Measurements from ENCODE around the gene FAM216B.

Gene FAM216B

GRCh38 chr13:42746866-42747265 is 34.5 kb upstream of the FAM216B start:
- H3K4me3 ChIP-seq (ENCODE audit: low read depth, low read length), result no peak overlapping the region
- TF ChIP-seq CTCF (IDR thresholded peaks at IDR 0.05; ENCODE audit: borderline replicate concordance, insufficient read depth, low read depth, low read length), result no peak

DNA sequence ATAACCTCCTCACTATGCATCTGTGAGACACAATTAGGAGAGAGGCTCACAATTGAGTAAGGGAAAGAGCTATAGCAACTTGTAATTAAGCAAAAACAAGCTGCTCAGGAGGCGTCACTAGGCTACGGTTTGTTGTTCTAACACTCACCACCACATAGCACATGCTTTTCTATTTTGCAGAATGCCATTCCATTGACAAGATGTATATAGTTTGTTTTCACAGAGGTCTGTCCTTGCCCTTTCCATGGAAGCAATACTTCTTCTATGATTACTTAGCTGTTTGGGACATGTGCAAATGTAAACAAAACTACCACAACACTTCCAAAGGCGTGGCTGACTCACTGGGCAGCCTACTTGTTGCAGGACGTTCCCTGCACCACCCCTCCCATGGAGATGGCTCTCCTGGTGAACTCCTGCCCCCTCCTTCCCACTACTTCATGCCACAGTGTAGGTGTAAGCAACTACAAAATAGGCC is 33.9 kb upstream of the FAM216B start:
- H3K4me3 ChIP-seq (ENCODE audit: low read depth, low read length), result no peak overlapping the region
- TF ChIP-seq CTCF (IDR thresholded peaks at IDR 0.05; ENCODE audit: borderline replicate concordance, insufficient read depth, low read depth, low read length), result no peak

DNA sequence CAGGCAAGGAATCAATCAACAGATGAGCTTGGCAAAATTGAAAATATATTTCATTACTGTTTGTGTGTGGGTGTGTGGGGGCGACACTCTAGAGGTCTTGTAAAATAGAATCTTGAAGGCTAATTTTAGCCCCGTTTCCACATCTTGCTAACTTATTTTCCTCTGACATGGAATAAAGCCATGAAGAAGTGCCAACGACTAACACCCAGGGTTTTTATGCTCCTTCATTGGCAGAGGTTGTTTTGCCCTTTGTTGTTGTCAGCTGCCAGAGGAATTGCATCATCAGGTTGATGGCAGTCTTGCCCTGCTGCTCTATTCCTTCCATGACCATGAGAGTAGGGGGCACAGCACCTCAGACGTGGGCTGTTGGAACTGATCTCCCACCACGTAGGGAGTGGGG is 30.6 kb upstream of the FAM216B start:
- no peak overlapping the region for H3K4me3 ChIP-seq (ENCODE audit: low read depth, low read length)
- TF ChIP-seq CTCF (IDR thresholded peaks at IDR 0.05; ENCODE audit: borderline replicate concordance, insufficient read depth, low read depth, low read length), result no peak

- TF ChIP-seq CTCF (IDR thresholded peaks at IDR 0.05; ENCODE audit: borderline replicate concordance, insufficient read depth, low read depth, low read length), result no peak
- H3K4me3 ChIP-seq (ENCODE audit: low read depth, low read length), result no peak overlapping the region
Observed at GRCh38 chr13:42751693-42752092, 29.7 kb upstream of the FAM216B start.

DNA sequence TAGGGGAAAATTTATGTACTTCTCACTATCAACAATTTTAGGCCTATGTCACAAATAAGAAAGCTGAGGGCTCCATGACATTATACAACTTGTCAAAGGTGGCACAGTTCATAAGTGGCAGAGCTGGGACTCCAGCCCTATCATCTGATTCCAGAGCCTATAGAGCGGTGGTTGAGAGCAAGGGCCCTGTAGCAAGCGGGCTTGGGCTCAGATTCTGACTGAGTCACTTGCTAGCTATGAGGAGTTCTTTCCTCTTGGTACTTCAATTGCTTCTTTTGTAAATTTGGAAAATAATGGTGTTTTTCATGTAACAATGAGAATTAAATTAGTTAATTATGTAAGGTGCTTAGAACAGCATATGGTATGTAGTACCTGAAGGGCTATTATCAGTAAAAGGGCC is 28.7 kb upstream of the FAM216B start:
- no peak overlapping the region for H3K4me3 ChIP-seq (ENCODE audit: low read depth, low read length)
- no peak for TF ChIP-seq CTCF (IDR thresholded peaks at IDR 0.05; ENCODE audit: borderline replicate concordance, insufficient read depth, low read depth, low read length)

DNA sequence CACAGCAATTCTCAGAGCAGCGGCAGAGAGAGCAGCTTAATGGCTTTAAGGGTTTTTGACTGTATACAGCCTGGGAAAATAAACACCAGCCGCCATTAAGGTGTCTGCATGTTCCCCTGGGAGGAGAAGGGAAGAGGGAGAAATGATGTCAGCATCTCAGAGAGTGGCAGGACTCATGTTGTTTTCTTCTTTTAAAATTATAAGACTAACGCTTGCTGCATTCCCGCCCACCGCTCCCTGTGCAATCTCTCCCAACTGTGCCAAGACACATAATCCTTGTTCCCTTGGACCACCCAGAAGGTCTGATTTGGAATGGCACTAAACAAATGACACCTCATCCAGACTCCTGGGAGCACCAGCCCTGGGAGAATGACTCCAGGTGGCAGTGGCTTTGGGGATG is 27.7 kb upstream of the FAM216B start:
- H3K4me3 ChIP-seq (ENCODE audit: low read depth, low read length), result no peak overlapping the region
- no peak for TF ChIP-seq CTCF (IDR thresholded peaks at IDR 0.05; ENCODE audit: borderline replicate concordance, insufficient read depth, low read depth, low read length)

- H3K4me3 ChIP-seq (ENCODE audit: low read depth, low read length), result no peak overlapping the region
- no peak for TF ChIP-seq CTCF (IDR thresholded peaks at IDR 0.05; ENCODE audit: borderline replicate concordance, insufficient read depth, low read depth, low read length)
Observed at GRCh38 chr13:42754801-42755510, 26.4 kb upstream of the FAM216B start.
